GM21381 (cell line): ENCODE results near the gene GRM4.

Experiments
- ATAC-seq: cut with Tn5 transposase; IDR thresholded peaks from one replicate; pipeline ENCODE4 v1.9.1; 2021; ENCODE audit warnings: mild to moderate bottlenecking, moderate library complexity; ENCODE audit not compliant: unreplicated experiment

The GRM4 gene

GRCh38 chr6:34065466-34066217 lies 80.2 kb downstream of the GRM4 start:
- no peak for ATAC-seq

- ATAC-seq: no peak
These were observed 81.2 kb downstream of the GRM4 start for GRCh38 chr6:34064675-34065074.

GRCh38 chr6:34063651-34064050 lies 82.2 kb downstream of the GRM4 start:
- ATAC-seq: no peak

GRCh38 chr6:34062815-34063214 lies 83.1 kb downstream of the GRM4 start:
- no peak for ATAC-seq

GRCh38 chr6:34062156-34062555 lies 83.7 kb downstream of the GRM4 start:
- no peak for ATAC-seq

GRCh38 chr6:34061348-34061747 lies 84.5 kb downstream of the GRM4 start:
- no peak for ATAC-seq

- ATAC-seq: no peak
These were observed 86.0 kb downstream of the GRM4 start for GRCh38 chr6:34059914-34060313.

GRCh38 chr6:34059136-34059731 lies 86.7 kb downstream of the GRM4 start:
- ATAC-seq: no peak

- no peak for ATAC-seq
These were observed 88.1 kb downstream of the GRM4 start for GRCh38 chr6:34057790-34058189.

GRCh38 chr6:34057191-34057590 lies 88.7 kb downstream of the GRM4 start:
- ATAC-seq: no peak

GRCh38 chr6:34056305-34057108 lies 89.4 kb downstream of the GRM4 start:
- ATAC-seq: no peak

GRCh38 chr6:34055223-34055933 lies 90.5 kb downstream of the GRM4 start:
- ATAC-seq: no peak

GRCh38 chr6:34053721-34054120 lies 92.2 kb downstream of the GRM4 start:
- no peak for ATAC-seq

- ATAC-seq: no peak
These were observed 92.8 kb downstream of the GRM4 start for GRCh38 chr6:34052918-34053608.

- no peak for ATAC-seq
These were observed 93.6 kb downstream of the GRM4 start for GRCh38 chr6:34052071-34052825.

GRCh38 chr6:34051331-34051919 lies 94.5 kb downstream of the GRM4 start:
- no peak for ATAC-seq

- ATAC-seq: no peak
These were observed 95.2 kb downstream of the GRM4 start for GRCh38 chr6:34050691-34051090.

- ATAC-seq: no peak
These were observed 96.2 kb downstream of the GRM4 start for GRCh38 chr6:34049395-34050342.
